HEK293 (cell line): ENCODE measurements around the gene ST7L.

Experiments
- CTCF ChIA-PET: fragments of 350-600 bp; formaldehyde crosslinking; extraction: SDS; loops from one replicate; lab custom pipeline; 2021; ENCODE audit warnings: antibody characterized with exemption; lab: Yijun Ruan, JAX
- POLR2A ChIA-PET: fragments of 300-600 bp; formaldehyde crosslinking; extraction: SDS; loops from one replicate; lab custom pipeline; 2020; ENCODE audit warnings: antibody characterized with exemption, inconsistent platforms; lab: Yijun Ruan, JAX
- H3K27ac ChIP-seq: fragments of 200-500 bp; sonication (Bioruptor generic); 2 replicates; pipeline ENCODE4 v1.5.1; 2014; ENCODE audit warnings: low read depth, low read length, control low read depth, inconsistent platforms; ENCODE audit errors: extremely low read depth
- H3K36me3 ChIP-seq, 2 experiments: fragments of 200-500 bp in 1 of 2; sonication (Bioruptor generic) in 1 of 2; 1 replicate in 1 of 2; 2 replicates in 1 of 2; pipeline ENCODE4 v1.5.1; 2014 to 2017; ENCODE audit warnings: inconsistent platforms in 2 of 2, low read length in 2 of 2; ENCODE audit not compliant: control insufficient read depth in 2 of 2, insufficient read depth in 1 of 2
- H3K4me1 ChIP-seq: fragments of 200-500 bp; sonication (Bioruptor generic); 2 replicates; pipeline ENCODE4 v1.5.1; 2014; ENCODE audit warnings: mild to moderate bottlenecking, low read length, inconsistent platforms; ENCODE audit not compliant: control insufficient read depth, insufficient read depth
- H3K4me3 ChIP-seq: 2 replicates; pipeline ENCODE4 v1.5.1; 2011; ENCODE audit warnings: low read depth, mild to moderate bottlenecking, control low read depth, low read length, moderate library complexity
- H3K9me3 ChIP-seq: fragments of 200-500 bp; sonication (Bioruptor generic); 2 replicates; pipeline ENCODE4 v1.5.1; 2014; ENCODE audit warnings: low read depth, low read length, inconsistent platforms; ENCODE audit not compliant: control insufficient read depth, insufficient read depth
- SETDB1 ChIP-seq: IDR thresholded peaks from one replicate; pipeline ENCODE4 v1.6.1; 2017; ENCODE audit warnings: mild to moderate bottlenecking, low read length, moderate library complexity, mixed read lengths; ENCODE audit not compliant: insufficient read length
- TCF7L2 ChIP-seq: IDR thresholded peaks from 2 replicates; pipeline ENCODE4 v1.6.1; 2011; ENCODE audit warnings: low read depth, mild to moderate bottlenecking, inconsistent platforms, low read length, moderate library complexity, borderline replicate concordance
- ZBTB49 ChIP-seq: fragments of 450-650 bp; formaldehyde crosslinking; IDR thresholded peaks from 2 replicates; pipeline ENCODE4 v1.5.1; 2016; ENCODE audit warnings: missing biosample characterization, missing genetic modification characterization, low read depth
- ZNF2 ChIP-seq: fragments of 450-650 bp; formaldehyde crosslinking; IDR thresholded peaks from 2 replicates; pipeline ENCODE4 v1.5.1; 2016; ENCODE audit warnings: missing biosample characterization, missing genetic modification characterization
- ZNF274 ChIP-seq, 2 experiments: fragments of 200-500 bp in 1 of 2; fragments of 450-650 bp in 1 of 2; sonication (Bioruptor generic) in 1 of 2; formaldehyde crosslinking in 1 of 2; IDR thresholded peaks; 2 replicates each; pipeline versions ENCODE4 v1.5.1 to v1.6.1; 2014 to 2016; ENCODE audit warnings: borderline replicate concordance in 1 of 2, inconsistent platforms in 1 of 2, low read length in 1 of 2, missing biosample characterization in 1 of 2, missing genetic modification characterization in 1 of 2
- ZNF426 ChIP-seq: fragments of 450-650 bp; formaldehyde crosslinking; IDR thresholded peaks from 2 replicates; pipeline ENCODE4 v1.5.1; 2017; ENCODE audit warnings: missing biosample characterization, missing genetic modification characterization, mild to moderate bottlenecking, inconsistent platforms, moderate library complexity
- ZNF488 ChIP-seq: fragments of 450-650 bp; formaldehyde crosslinking; IDR thresholded peaks from 2 replicates; pipeline ENCODE4 v1.5.1; 2016; ENCODE audit warnings: missing biosample characterization, missing genetic modification characterization
- ZNF785 ChIP-seq: fragments of 450-650 bp; formaldehyde crosslinking; IDR thresholded peaks from 2 replicates; pipeline ENCODE4 v1.5.1; 2016; ENCODE audit warnings: missing biosample characterization, missing genetic modification characterization
- ZNF791 ChIP-seq: fragments of 450-650 bp; formaldehyde crosslinking; IDR thresholded peaks from 2 replicates; pipeline ENCODE4 v1.5.1; 2016; ENCODE audit warnings: missing biosample characterization, missing genetic modification characterization
- ZSCAN16 ChIP-seq: fragments of 450-650 bp; formaldehyde crosslinking; IDR thresholded peaks from 2 replicates; pipeline ENCODE4 v1.5.1; 2016; ENCODE audit warnings: missing biosample characterization, missing genetic modification characterization
- ZSCAN30 ChIP-seq: fragments of 450-650 bp; IDR thresholded peaks from 2 replicates; pipeline ENCODE4 v1.5.1; 2018; ENCODE audit warnings: missing biosample characterization, mild to moderate bottlenecking, missing genetic modification characterization, moderate library complexity

ST7L gene

GRCh38 chr1:112478314-112478713 is 140.6 kb downstream of the ST7L start:
- Histone ChIP-seq H3K4me3 (no peak overlapping the region), H3K27ac (no peak overlapping the region), H3K4me1 (no peaks in the 10 kb centered on the region), H3K36me3 (no peaks in the 10 kb centered on the region), H3K9me3 (no peaks in the 10 kb centered on the region)
- CTCF ChIA-PET, result interaction anchor here (0.6 to 1.0 kb wide), 2 partner anchors 23 to 88 kb away, joined by 3 read pairs; no protein-coding TSS in a partner anchor
- no peak for TF ChIP-seq ZBTB49 (tag by site-specific recombination)
- no peak for TF ChIP-seq ZNF785 (tag by site-specific recombination)
- TF ChIP-seq ZNF791 (tag by site-specific recombination), result peak; percentile 94
- POLR2A ChIA-PET, result interaction anchor here (0.6 kb wide), 1 partner anchor 20 kb away, joined by 3 read pairs; no protein-coding TSS in a partner anchor

GRCh38 chr1:112477550-112477949 is 141.4 kb downstream of the ST7L start:
- Histone ChIP-seq H3K36me3 (no peaks in the 10 kb centered on the region), H3K4me1 (no peaks in the 10 kb centered on the region), H3K27ac (no peak overlapping the region), H3K9me3 (no peaks in the 10 kb centered on the region), H3K4me3 (no peak overlapping the region)
- ChIA-PET CTCF (interaction anchor here (0.6 to 2.1 kb wide), 5 partner anchors 9 to 136 kb away, joined by 3 to 7 read pairs (median 3); no protein-coding TSS in a partner anchor), POLR2A (no interaction called here)
- TF ChIP-seq SETDB1 (peak; percentile 44), TCF7L2 (no peak), ZNF426 (tag by site-specific recombination) (no peak), ZNF2 (tag by site-specific recombination) (no peak), ZSCAN30 (tag by site-specific recombination) (no peak), ZNF488 (tag by site-specific recombination) (no peak), ZNF274 (IDR thresholded peaks at IDR 0.05; ENCODE audit: low read length) (no peak), ZNF274 (tag by site-specific recombination; IDR thresholded peaks at IDR 0.05; ENCODE audit: borderline replicate concordance) (no peak), ZSCAN16 (tag by site-specific recombination) (no peak)
